T-cell (primary cell): ENCODE results near the gene ARAP3. TPM values are rescaled to one million over a fixed set of nuclear protein-coding genes. Genes with fewer than 3 reads are reported as not detected.

Source experiments
- ATAC-seq, 4 experiments: fragments of 200-7000 bp in 3 of 4; fragments of 150-1000 bp in 1 of 4; cut with Tn5 transposase; replicated peaks in 1 of 4; 1 replicate in 3 of 4; 2 replicates in 1 of 4; pipeline ENCODE4 v1.10.0; 2021; ENCODE audit warnings: moderate library complexity in 3 of 4, mild to moderate bottlenecking in 2 of 4, moderate number of reproducible peaks in 1 of 4
- CTCF ChIA-PET, 2 donors: fragments of 300-600 bp; sonication (Branson Sonifier 250); formaldehyde crosslinking; loops; one replicate each; lab custom pipeline; 2022; ENCODE audit warnings: antibody characterized with exemption in 2 of 2; lab: Charles Lee
- POLR2A ChIA-PET, 2 donors: fragments of 300-600 bp; sonication (Branson Sonifier 250); formaldehyde crosslinking; loops; one replicate each; lab custom pipeline; 2022; ENCODE audit warnings: antibody characterized with exemption in 2 of 2; lab: Charles Lee
- DNase-seq, 35 experiments: peaks; one replicate each; pipeline versions ENCODE4 v3.0.0 to v3.0.0-alpha.2; 2013 to 2023
- H3K27ac ChIP-seq: one replicate; pipeline ENCODE4 v1.5.1; 2013; ENCODE audit warnings: low read length
- H3K27me3 ChIP-seq, 2 experiments: replicated peaks in 1 of 2; 1 replicate in 1 of 2; 2 replicates in 1 of 2; pipeline versions ENCODE4 v1.6.1 to v1.7.0; 2013; ENCODE audit warnings: low read length in 1 of 2, mixed read lengths in 1 of 2; ENCODE audit not compliant: control insufficient read depth in 2 of 2, insufficient read depth in 2 of 2; ENCODE audit errors: extremely low read depth in 1 of 2
- H3K36me3 ChIP-seq, 2 donors: 1 replicate in 1 of 2; 2 replicates in 1 of 2; pipeline versions ENCODE4 v1.6.1 to v1.7.0; 2013; ENCODE audit warnings: low read length in 1 of 2; ENCODE audit not compliant: control insufficient read depth in 2 of 2, insufficient read depth in 1 of 2; ENCODE audit errors: extremely low read depth in 1 of 2
- H3K4me1 ChIP-seq, 2 experiments: 1 replicate in 1 of 2; 2 replicates in 1 of 2; pipeline versions ENCODE4 v1.6.1 to v1.7.0; 2013; ENCODE audit warnings: low read length in 2 of 2, mixed read lengths in 1 of 2; ENCODE audit not compliant: insufficient read depth in 2 of 2, control insufficient read depth in 1 of 2; ENCODE audit errors: extremely low read depth in 1 of 2
- H3K4me3 ChIP-seq, 2 donors: 1 replicate in 1 of 2; 2 replicates in 1 of 2; pipeline versions ENCODE4 v1.5.1 to v1.7.0; 2013; ENCODE audit warnings: mild to moderate bottlenecking in 2 of 2, low read length in 1 of 2, moderate library complexity in 1 of 2; ENCODE audit not compliant: control insufficient read depth in 1 of 2; ENCODE audit errors: extremely low read depth in 1 of 2
- H3K9me3 ChIP-seq: 2 replicates; pipeline ENCODE4 v1.7.0; 2013
- H3K27ac Mint-ChIP-seq, 2 donors: one replicate each; pipeline ENCODE4 v1.8.0; 2020 to 2021; ENCODE audit warnings: mild to moderate bottlenecking in 2 of 2, mixed read lengths in 2 of 2
- H3K27me3 Mint-ChIP-seq, 2 donors: one replicate each; pipeline ENCODE4 v1.8.0; 2021 to 2022; ENCODE audit warnings: mixed read lengths in 2 of 2
- H3K36me3 Mint-ChIP-seq: one replicate; pipeline ENCODE4 v1.8.0; 2021; ENCODE audit warnings: mixed read lengths
- H3K4me1 Mint-ChIP-seq, 3 donors: one replicate each; pipeline ENCODE4 v1.8.0; 2020 to 2022; ENCODE audit warnings: mixed read lengths in 3 of 3, mild to moderate bottlenecking in 1 of 3
- H3K4me3 Mint-ChIP-seq, 3 donors: one replicate each; pipeline ENCODE4 v1.8.0; 2020 to 2022; ENCODE audit warnings: mild to moderate bottlenecking in 3 of 3, mixed read lengths in 3 of 3, moderate library complexity in 3 of 3
- H3K9me3 Mint-ChIP-seq, 3 donors: one replicate each; pipeline ENCODE4 v1.8.0; 2020 to 2022; ENCODE audit warnings: mixed read lengths in 3 of 3
- WGBS: methylation state at CpG from one replicate; pipeline ENCODE4 v1.1.5; 2013; ENCODE audit warnings: missing lambda C conversion rate; ENCODE audit not compliant: insufficient coverage; 5-methylcytosine and 5-hydroxymethylcytosine counted together
- total RNA-seq, 35 experiments: library from RNA in 6 of 35; stranded (reverse) in 6 of 35; fragments of 120-200 nt in 1 of 35; gene quantifications; one replicate each; pipeline versions ENCODE4 v1.2.1 to v1.2.4 and lab custom pipeline; 2013 to 2026

The ARAP3 gene
- total RNA-seq, 5 donors from 2014 or later (not counting 1 experiment from before 2014, with no cell fraction given), result 1.2 to 25.6 (median 20.5) TPM

- H3K27ac ChIP-seq, result no peak overlapping the region
- Mint-ChIP-seq H3K4me1 (peaks cover 15 to 19% (median 16%) of the 10 kb centered on the region in 3 donors), H3K36me3 (no peaks in the 10 kb centered on the region), H3K27ac (no peak overlapping the region), H3K9me3 (no peaks in the 10 kb centered on the region), H3K27me3 (no peaks in the 10 kb centered on the region), H3K4me3 (no peak overlapping the region)
- CTCF ChIA-PET, result no interaction called here
- no peaks in the 10 kb centered on the region for H3K36me3 ChIP-seq
- no peaks in the 10 kb centered on the region for H3K27me3 ChIP-seq
- no peaks in the 10 kb centered on the region for H3K9me3 ChIP-seq
- POLR2A ChIA-PET, result no interaction called here
- DNase-seq (peak in 1 of 35 experiments; percentile 21), ATAC-seq (no peak)
- H3K4me3 ChIP-seq, result no peak overlapping the region
- peaks cover 5 to 20% of the 10 kb centered on the region in 2 experiments for H3K4me1 ChIP-seq
These were observed 4.6 kb downstream of the ARAP3 start for GRCh38 chr5:141677415-141677814.

DNA sequence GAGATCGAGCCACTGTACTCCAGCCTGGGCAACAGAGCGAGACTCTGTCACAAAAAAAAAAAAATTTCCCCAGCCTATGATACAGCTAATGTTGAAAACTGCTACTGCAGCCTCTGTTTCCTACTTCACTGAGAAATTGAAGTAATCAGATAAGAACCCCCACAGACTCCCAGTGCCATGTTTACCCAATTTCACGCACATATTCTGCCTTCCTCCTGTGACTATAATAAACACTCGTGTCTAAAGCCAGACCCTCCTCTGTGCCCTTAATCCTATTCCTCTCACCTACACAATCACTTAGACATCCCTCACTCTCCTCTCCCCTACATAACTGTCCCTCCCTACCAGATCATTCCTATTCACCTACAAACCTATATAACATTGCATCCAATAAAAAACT lies 6.4 kb downstream of the ARAP3 start:
- POLR2A ChIA-PET, result no interaction called here
- ATAC-seq (no peak), DNase-seq (no peak)
- Histone ChIP-seq H3K4me3 (no peak overlapping the region), H3K4me1 (peaks cover 0 to 6% of the 10 kb centered on the region in 2 experiments), H3K36me3 (no peaks in the 10 kb centered on the region), H3K27ac (no peak overlapping the region), H3K27me3 (no peaks in the 10 kb centered on the region), H3K9me3 (no peaks in the 10 kb centered on the region)
- H3K27me3 Mint-ChIP-seq, result no peaks in the 10 kb centered on the region
- WGBS, result 92% methylated on average over 3 of the region's 4 CpGs
- CTCF ChIA-PET, result no interaction called here
- H3K27ac Mint-ChIP-seq, result no peak overlapping the region
- no peak overlapping the region for H3K4me3 Mint-ChIP-seq
- no peaks in the 10 kb centered on the region for H3K36me3 Mint-ChIP-seq
- H3K9me3 Mint-ChIP-seq, result no peaks in the 10 kb centered on the region
- H3K4me1 Mint-ChIP-seq, result peaks cover 1 to 6% (median 2%) of the 10 kb centered on the region in 3 donors

DNA sequence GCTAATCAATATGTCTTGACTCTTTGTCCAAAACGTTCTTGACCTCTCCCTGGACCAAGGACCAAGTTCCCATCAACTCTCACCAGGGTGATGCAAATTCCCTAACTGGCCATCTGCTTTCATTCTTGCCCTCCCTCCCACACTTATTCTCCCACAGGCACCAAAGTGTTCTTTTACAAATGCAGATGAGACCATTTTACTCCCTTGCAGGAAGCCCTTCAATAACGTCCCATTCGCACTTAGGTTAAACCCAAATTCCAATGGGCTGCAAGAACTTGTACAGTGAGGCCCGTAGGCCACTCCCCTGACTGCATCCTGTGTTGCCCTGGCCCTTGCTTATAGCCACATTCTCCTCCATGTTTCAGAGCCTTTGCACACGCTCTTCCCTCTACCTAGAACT lies 7.3 kb downstream of the ARAP3 start:
- ATAC-seq, result no peak
- Histone ChIP-seq H3K4me1 (peaks cover 0 to under 1% of the 10 kb centered on the region in 2 experiments), H3K27ac (no peak overlapping the region), H3K36me3 (no peaks in the 10 kb centered on the region), H3K4me3 (no peak overlapping the region), H3K9me3 (no peaks in the 10 kb centered on the region), H3K27me3 (no peaks in the 10 kb centered on the region)
- Mint-ChIP-seq H3K36me3 (no peaks in the 10 kb centered on the region), H3K9me3 (no peaks in the 10 kb centered on the region), H3K27ac (no peak overlapping the region), H3K27me3 (no peaks in the 10 kb centered on the region), H3K4me3 (no peak overlapping the region), H3K4me1 (peaks cover 0 to 3% (median 0%) of the 10 kb centered on the region in 3 donors)
- CTCF ChIA-PET, result no interaction called here
- DNase-seq, result no peak
- 68% methylated on average over 5 of the region's 5 CpGs for WGBS
- POLR2A ChIA-PET, result no interaction called here

DNA sequence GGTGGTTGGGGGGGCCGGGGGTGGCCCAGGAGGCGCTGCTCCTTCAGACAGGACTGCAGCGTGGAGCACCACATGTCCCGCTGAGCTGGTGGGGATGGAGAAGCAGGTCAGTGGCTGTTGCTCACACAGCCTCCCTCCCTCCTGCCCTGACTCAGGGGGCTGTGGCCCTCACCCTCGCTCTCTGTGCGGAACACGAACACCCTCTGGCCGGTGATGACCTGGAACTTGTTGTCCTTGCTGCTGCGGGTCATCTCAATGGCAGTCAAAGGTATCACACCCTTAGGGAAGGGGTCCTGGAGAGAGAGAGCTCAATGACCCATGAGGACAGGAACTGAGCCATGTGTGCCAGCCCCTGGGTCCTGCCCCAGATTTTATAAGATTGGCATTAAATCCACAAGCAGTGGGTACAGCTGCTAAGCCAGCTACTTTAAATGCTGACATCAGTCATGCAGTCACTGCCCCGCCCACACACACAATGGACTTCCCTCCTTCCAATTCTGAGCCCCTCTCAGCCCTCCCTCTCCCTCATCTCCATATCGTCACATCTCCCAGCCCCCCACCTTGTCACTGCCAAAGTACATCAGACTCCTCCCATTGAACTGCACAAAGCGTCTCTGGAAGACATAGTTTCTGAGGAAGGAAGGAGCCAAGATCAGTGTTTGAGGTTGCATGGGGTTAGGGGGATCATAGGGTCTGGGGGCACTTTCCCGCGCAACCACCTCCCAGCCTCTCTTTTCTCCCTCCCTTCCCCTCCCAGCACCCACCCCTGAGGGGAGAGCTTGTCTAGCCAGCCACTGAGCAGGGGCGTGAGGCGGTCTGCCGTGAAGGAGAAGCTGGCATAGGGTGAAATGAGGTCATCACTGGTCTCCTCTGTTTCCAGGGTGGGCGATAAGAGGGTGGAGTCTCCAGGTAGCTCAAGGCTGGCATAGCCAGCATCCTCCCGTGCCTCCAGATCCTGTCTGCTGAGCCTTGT lies 8.9 kb downstream of the ARAP3 start:
- Histone ChIP-seq H3K9me3 (no peaks in the 10 kb centered on the region), H3K27ac (no peak overlapping the region), H3K36me3 (no peaks in the 10 kb centered on the region), H3K4me3 (no peak overlapping the region), H3K27me3 (no peaks in the 10 kb centered on the region), H3K4me1 (no peaks in the 10 kb centered on the region)
- Mint-ChIP-seq H3K36me3 (no peaks in the 10 kb centered on the region), H3K9me3 (no peaks in the 10 kb centered on the region), H3K4me3 (no peak overlapping the region), H3K4me1 (no peaks in the 10 kb centered on the region), H3K27me3 (no peaks in the 10 kb centered on the region), H3K27ac (no peak overlapping the region)
- 89% methylated on average over 6 of the region's 19 CpGs for WGBS
- DNase-seq (no peak), ATAC-seq (no peak)
- ChIA-PET POLR2A (interaction anchor here in 1 of 2 donors (0.6 kb wide), 1 partner anchor 43 kb away, joined by 6 read pairs; no protein-coding TSS in a partner anchor), CTCF (no interaction called here)

DNA sequence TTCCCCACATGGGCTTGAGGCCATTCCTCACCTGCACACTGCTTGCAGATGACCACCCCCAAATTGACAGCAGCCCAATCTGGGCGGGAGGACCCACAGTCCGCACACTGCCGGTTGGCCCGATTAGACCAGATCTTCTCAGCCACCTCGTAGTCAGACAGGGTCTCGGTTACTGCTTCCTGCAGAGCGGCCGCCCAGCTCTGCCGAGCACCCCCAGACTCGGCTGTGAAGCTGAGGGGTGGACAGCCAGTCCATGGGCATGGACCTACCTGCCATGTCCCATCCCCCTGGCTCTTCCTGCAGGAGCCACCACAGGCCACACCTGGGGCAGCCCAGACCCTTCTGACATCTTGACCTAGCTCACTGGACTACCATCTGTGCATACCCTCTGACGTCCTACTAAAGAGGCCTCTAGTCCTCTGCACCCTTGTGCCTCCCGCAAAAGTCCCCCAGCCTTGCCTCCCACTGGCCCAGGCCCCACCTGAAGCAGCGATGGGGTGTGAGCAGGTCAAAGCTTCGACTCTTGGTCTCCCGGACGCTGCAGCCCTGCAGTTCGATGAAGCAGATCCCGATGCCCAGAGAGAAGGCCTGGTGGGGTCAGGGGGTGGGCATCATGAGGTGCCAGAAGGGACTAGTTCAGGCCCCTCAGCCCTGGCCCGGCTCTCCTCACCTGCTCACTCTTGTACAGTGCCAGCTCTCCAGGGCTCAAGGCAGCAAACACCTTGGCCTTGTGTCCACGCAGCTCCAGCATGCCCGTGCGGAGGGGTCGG lies 9.8 kb downstream of the ARAP3 start:
- no peaks in the 10 kb centered on the region for H3K27me3 Mint-ChIP-seq
- Histone ChIP-seq H3K4me3 (no peak overlapping the region), H3K27me3 (no peaks in the 10 kb centered on the region), H3K27ac (no peak overlapping the region), H3K4me1 (no peaks in the 10 kb centered on the region), H3K9me3 (no peaks in the 10 kb centered on the region), H3K36me3 (no peaks in the 10 kb centered on the region)
- ATAC-seq (peak in 1 of 4 experiments; percentile 30), DNase-seq (no peak)
- 86% methylated on average over 12 of the region's 23 CpGs for WGBS
- CTCF ChIA-PET, result interaction anchor here in 1 of 2 donors (0.6 kb wide), 1 partner anchor 209 kb away, joined by 3 read pairs; no protein-coding TSS in a partner anchor
- no peaks in the 10 kb centered on the region for H3K4me1 Mint-ChIP-seq
- no peak overlapping the region for H3K27ac Mint-ChIP-seq
- H3K9me3 Mint-ChIP-seq, result no peaks in the 10 kb centered on the region
- POLR2A ChIA-PET, result no interaction called here
- H3K36me3 Mint-ChIP-seq, result no peaks in the 10 kb centered on the region
- H3K4me3 Mint-ChIP-seq, result no peak overlapping the region

DNA sequence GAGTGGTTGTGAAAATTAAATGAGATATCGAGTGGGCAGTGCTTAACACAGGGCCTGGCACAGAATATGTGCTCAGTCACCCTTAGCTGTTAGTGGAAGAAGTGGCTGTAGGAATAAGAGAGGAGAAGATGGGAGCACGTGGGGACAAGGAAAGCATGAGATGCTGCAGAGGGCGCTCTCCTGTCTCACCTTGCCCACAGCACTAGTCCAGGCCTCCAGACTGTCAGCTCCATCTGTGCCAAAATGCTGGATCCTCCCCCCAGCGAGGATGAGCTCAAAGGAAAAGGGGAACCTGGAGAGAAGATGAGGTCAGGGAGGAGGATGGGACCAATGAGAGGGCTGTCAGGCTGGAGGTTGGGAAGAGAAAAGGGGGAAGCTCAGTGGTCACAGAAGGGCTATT lies 12.5 kb downstream of the ARAP3 start:
- Histone ChIP-seq H3K36me3 (no peaks in the 10 kb centered on the region), H3K27me3 (no peaks in the 10 kb centered on the region), H3K4me1 (peaks cover 0 to 5% of the 10 kb centered on the region in 2 experiments), H3K4me3 (no peak overlapping the region), H3K27ac (no peak overlapping the region), H3K9me3 (no peaks in the 10 kb centered on the region)
- no peak for ATAC-seq
- no peak overlapping the region for H3K27ac Mint-ChIP-seq
- WGBS, result no CpG with 5 or more reads among the region's 4 CpGs
- H3K36me3 Mint-ChIP-seq, result no peaks in the 10 kb centered on the region
- no peak overlapping the region for H3K4me3 Mint-ChIP-seq
- H3K27me3 Mint-ChIP-seq, result no peaks in the 10 kb centered on the region
- CTCF ChIA-PET, result interaction anchor here (0.5 to 1.5 kb wide), 7 partner anchors 10 to 380 kb away, joined by 3 to 6 read pairs (median 4); no protein-coding TSS in a partner anchor
- H3K9me3 Mint-ChIP-seq, result no peaks in the 10 kb centered on the region
- POLR2A ChIA-PET, result no interaction called here
- peaks cover 5% of the 10 kb centered on the region in 3 donors for H3K4me1 Mint-ChIP-seq
- DNase-seq, result no peak
